ENCODE measurements around the gene ASPHD1.
"Not testable (repeated sequence)": the region's sequence is repeated elsewhere in the genome, so short reads cannot be mapped to it uniquely, and the experiment has no call there.

ASPHD1 gene

DNA sequence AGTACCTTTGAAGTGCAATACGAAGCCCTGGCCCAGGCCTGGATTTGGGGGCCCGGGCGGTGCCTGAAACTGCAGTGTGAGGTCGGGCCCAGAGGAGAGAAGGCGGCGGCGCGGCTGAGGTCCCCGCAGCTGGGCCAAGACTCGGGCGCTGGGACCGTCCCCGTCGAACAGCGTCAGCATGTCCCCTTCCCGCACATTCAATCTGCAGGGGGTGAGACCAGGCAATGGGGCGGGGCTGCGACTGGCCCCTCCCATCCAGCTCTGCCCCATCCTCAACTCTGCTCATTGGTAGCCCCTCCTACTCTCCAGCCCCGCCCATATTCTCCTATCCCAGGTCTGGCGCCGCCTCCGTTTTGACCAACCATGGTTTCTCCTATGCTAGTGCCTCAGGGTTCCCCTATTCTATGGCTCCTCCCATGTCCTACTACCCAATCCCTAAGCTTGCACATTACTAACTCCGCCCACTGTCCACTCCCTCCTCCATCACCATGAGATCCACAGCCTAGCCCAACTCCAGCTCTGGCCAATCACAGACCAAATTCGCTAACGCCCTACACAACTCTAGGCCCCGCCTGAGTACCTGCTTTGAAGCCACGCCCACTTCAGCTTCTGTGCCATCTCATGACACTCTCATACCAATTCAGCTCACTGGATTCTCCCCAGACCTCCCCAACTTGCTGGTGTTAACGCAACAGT lies 22.9 kb upstream of the ASPHD1 start:
- peak; percentile 85 for DNase-seq (ENCODE audit: low spot score)

DNA sequence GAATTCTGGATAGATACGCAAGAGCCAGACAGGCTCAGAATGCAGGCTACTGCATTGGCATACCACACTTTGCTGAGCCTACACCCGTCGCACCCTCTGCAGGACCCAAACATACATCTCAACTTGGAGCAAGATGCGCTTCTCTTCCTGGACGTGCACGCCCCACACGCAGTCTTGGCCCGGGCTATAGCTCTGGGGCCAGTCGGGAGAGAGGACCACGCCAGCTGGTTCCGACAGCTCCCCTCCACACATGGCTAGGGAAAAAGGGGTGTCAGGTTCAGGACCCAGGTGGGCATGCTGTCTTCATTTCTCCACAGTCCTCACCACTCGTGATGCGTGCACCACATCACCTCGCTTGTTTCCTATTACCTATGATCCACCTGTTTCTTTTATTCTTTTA lies 22.1 kb upstream of the ASPHD1 start:
- no peak for DNase-seq (ENCODE audit: low spot score)

DNA sequence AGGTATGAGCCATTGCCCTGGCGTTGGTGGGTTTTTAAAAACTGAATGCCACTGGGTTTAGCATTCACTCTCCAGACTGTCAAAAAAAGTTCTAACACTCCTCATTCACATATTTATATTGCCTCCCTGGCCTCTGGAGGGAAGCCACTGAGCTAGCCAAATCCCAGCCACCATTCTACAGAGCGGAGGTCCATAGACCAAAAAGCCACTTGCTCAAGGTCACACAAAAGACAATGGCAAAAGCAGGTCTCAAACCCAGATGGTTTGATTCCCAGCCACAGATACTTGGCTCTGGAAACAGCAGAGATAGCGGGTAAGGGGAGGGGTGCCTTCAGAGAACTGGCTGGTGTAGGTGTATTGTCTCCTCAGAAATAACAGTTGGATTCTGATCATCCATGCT lies 19.2 kb upstream of the ASPHD1 start:
- no peak for DNase-seq (ENCODE audit: low spot score)

DNA sequence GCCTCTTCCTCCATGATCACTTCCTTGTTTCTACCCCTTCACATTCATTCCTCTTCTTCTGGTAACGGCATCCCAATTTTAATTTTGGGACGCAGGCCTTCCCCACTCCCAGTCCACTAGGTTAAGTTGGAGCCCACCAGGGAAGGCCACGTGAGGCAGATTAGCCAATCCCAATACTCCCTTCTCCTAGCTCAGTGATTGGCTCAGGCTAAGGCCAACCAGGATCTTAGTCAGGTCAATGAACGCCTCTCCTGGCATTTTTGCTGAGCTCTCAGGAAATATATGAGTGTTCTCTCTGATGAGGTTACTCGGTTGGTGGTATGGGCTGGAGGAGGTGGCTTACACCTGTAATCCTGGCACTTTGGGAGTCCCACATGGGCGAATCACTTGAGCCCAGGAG lies 16.3 kb upstream of the ASPHD1 start:
- no peak for DNase-seq (ENCODE audit: low spot score)

DNA sequence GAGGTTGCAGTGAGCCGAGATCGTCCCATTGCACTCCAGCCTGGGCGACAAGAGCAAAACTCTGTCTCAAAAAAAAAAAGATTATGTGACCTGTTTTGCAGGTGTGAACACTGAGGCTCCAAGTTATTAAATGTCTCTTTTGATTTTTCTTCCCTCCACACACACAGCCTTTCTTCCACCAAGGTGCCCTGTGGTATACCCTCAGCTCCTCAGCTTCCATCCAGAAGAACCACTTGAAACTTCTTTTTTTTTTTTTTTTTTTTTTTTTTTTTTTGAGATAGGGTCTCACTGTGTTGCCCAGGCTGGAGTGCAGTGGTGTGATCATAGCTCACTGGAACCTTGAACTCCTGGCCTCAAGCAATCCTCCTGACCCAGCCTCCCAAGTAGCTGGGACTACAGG lies 10.9 kb upstream of the ASPHD1 start:
- DNase-seq (ENCODE audit: low spot score): not testable (repeated sequence)

DNA sequence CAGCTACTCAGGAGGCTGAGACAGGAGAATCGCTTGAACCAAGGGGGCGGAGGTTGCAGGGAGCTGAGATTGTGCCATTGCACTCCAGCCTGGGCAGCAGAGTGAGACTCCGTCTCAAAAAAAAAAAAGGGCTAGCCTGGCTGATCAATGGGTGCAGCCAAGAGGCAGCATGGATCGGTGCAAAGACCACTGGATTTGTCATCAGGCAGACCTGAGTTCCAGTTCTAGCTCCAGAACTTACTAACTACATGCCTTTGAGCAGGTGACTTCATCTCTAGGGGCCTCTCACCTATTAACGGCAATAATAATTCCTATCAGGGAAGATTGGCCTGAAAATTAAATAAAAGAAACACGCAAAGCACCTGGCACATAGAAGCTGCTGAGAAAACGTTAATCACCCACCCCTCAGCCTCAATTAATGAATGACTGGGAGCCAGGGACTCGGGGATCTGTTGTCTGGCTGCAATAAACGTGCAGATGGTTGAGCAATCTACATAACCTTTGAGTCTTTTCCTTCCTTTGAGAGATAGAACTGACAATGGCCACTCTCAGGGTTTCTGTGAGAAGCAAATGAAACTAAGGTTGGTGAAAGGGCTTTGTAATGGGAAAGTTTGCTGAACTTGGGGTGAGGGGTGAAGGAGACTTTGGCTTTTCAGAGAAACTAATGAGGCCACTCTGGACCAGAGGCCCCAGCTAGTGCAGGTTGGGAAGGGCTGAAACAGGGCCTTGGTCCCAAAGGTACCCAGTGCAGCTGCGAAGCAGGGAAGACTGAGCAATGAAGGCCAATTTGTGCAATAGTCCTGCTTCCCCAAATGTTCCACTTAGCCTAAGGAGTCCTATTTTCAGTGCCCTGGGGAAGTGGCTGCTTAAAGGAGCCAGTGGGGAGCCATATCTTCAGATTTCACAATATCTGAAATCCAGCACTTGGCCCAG lies 8.5 kb upstream of the ASPHD1 start:
- DNase-seq (ENCODE audit: low spot score): no peak

DNA sequence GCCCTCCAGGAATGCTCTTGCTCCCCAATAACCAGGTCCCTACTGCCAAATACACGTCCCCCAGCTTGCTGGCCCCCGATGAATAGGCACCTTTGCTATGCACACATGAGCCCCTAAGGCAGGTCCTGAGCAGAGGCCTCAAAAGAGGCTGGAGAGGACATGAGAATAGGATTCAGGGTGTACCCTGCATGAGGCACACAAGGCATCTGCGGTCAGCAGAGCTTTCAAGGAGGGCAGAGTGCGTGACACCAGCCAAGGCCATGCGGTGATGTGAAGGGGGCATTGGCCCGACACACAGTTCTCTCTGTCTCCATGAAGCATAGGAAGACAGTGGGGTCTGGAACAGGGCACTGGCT lies 7.9 kb upstream of the ASPHD1 start:
- DNase-seq (ENCODE audit: low spot score): no peak

DNA sequence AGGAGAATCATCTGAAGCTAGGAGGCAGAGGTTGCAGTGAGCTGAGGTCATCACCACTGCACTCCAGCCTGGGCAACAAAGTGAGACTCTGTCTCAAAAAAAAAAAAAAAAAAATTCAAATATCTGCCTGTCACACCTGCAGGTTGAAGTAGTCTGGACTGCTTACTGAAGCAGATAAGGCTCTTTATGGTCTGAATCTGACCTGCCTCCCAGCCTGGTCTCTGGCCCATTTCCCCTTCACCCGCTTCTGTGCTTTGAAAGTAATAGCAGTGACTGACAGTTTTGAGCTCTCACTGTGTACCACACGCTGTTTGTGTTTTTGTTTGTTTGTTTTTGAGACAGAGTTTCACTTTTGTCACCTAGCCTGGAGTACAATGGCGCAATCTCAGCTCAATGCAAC lies 6.7 kb upstream of the ASPHD1 start:
- no peak for DNase-seq (ENCODE audit: low spot score)

DNA sequence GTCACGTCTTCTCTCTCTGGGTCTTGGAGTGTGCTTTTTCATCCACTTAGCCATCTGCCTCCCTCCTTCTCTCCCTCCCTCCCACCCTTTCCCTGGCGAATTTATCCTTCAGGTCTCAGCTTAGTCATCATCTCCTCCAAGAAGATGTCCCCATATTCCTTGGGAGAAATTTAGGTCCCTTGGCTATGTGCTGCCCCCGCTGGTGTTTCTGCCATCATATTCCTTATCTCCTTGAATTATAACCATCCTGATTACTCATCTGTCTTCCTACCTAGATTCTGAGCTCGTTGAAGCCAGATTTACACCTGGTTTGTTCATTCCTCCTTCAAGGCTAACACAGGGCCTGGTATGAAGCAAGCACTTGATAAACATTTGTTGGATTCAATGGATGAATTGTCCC lies 5.9 kb upstream of the ASPHD1 start:
- no peak for DNase-seq (ENCODE audit: low spot score)

DNA sequence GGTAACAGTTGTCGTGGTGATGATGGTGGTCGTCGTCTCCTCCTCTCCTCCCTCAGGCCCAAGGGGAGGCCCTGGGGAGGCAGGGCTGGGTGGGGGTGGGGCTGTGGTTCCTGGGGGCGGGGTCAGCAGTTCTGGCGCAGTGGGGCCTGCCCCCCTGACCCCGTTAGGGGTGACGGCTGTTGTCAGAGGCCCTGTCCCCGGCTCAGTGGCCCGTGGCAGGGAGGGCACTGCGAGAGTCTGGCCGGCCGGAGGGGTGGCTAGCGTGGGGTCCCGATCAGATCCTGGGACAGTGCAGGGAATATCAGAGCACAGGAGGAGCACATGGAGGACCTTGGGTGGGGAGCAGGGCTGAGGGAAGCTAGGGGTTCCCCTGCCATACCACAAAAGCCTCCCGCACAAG lies 3.4 kb upstream of the ASPHD1 start:
- no peak for DNase-seq (ENCODE audit: low spot score)

DNA sequence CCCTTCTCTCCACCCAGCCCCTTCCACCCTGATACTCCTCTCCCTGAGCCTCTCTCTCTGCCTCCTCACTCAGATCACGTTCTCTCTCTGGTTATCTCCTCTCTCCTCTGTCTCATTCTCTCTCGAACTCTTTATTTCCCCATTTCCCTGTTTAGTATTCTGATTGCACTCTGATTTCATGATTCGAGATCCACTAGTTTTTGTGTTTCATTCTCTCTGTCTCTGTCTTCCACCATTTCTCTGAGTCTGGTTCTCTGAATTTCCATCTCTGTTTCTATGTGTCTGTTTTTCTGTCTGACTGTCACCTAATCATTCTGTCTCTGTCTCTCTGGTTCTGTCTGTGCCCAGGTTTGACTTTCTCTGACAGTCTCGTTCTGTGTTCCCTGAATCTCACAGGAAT lies 3.0 kb upstream of the ASPHD1 start:
- no peak for DNase-seq (ENCODE audit: low spot score)

DNA sequence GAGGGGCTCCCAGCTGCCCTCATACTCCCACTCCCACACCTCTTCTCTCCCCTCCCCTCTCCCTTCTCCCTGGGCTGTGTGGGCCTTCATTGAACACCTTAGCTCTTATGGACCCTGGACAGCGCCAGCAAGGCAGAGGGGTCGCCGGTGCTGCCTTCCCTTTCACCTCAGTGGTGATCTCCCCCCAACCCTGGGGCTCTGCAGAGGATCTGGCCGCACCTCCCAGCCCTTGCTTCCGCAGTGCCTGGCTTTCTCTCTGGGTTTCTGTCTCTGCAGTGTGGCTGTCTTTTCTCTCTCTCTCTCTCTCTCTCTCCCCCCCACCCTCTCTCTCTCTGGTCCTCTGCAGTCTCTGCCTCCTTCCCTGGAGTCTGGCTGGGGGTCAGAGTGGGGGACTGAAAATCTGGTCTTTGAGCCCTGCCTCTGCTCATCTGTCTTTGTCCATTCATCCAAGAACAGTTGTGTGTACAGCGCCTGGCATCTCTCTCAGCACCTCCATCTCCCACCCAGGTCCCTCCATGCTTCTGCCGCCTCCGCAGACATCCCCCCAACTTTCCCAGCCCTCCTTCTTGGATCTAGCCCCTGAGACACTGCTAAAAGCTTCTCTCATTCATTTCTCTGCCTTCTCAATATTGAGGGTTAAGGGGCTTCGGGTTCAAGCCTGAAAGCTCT lies 2.0 kb upstream of the ASPHD1 start:
- DNase-seq (ENCODE audit: low spot score): peak; percentile 34

DNA sequence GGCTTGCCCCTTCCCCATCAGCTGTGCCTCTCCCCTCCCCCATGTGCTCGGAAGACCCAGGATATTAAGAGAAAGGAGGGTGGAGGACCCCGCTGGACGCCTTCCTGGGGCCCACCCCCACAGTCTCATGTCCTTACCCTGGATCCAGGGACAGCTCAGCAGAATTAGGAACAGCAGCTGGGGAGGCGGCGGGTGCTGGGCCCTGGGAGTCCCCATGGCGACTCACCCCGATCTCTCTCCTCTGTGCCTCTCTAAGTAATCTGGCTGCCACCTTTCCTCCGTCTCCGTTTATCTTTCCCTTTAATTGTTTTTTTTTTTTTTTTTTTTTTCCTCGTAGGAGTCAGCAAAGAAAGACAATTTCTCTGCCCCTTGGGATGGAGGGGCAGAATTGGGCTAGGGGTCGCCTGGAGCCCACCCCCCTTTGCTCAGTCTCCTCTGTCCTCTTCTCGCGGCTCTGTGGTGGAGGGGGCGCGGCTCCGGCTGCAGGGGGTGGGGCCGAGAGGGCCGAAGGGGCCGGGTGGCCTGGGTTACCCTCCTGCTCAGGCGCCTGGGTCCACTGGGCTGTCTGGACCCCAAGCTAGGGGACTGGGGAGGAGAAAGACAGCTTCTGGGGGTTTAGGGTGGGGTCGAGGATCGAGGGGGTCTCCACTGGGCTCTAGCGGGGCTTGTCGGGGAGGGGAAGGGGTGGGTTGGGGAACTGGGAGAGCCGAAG lies 1.3 kb upstream of the ASPHD1 start:
- no peak for DNase-seq (ENCODE audit: low spot score)

DNA sequence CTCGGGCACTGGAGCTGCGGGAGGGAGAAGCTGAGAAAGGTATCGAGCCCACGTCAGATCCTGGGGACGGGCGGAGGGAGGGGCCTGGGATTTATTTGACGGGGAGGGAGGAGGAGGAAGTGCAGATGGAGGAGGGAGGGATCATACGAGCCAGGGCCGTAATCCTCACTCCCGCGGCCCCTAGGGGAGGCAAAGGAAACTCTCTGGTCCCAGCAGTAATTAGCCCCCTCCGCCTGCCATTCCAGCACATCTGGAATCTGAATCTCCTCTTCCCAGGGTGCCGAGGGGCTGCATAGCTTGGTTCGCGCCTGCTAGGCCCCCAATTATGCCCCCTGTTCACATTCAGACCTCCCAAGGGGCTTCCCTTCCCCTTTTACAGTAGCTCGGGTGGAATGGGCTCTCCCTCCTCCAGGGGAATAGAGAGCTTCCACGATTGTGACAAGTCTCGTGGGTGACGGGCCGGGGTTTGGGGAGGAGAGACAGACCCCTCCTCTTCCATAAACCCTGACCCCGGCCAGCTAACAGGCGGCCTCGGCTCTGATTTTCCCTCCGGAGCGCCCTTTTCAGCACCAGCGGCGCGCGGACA lies 679 bp upstream of the ASPHD1 start, which contains the start of gene SEZ6L2:
SEZ6L2 (minus strand) TSS at position 35 of the 586 bp plus-strand sequence. CDS start 531 bp downstream, outside the sequence.
- DNase-seq (ENCODE audit: low spot score): peak; percentile 98

DNA sequence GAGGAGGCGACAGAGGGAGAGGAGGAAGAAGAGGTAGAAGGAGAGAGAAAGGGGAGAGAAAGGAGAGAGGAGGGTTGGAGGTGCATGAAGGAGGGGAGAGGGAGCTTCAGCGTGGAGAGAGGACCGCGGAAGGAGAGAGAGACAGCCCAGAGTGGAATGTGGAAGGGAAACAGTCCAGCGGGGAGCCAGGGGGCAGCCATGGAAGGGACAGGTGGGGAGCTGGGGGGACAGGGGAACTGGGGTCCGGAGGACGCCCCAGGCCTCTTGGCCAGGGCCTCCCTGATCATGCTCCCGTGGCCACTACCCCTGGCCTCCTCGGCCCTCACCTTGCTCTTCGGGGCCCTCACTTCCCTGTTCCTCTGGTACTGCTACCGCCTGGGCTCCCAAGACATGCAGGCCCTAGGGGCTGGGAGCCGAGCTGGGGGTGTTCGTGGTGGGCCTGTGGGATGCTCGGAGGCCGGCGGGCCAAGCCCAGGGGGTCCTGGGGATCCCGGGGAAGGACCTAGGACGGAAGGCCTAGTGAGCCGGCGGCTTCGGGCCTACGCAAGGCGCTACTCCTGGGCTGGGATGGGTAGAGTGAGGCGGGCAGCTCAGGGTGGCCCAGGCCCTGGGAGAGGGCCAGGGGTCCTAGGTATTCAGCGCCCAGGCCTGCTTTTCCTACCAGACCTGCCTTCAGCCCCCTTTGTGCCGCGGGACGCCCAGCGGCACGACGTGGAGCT lies 759 bp downstream of the ASPHD1 start:
- no peak for DNase-seq (ENCODE audit: low spot score)

DNA sequence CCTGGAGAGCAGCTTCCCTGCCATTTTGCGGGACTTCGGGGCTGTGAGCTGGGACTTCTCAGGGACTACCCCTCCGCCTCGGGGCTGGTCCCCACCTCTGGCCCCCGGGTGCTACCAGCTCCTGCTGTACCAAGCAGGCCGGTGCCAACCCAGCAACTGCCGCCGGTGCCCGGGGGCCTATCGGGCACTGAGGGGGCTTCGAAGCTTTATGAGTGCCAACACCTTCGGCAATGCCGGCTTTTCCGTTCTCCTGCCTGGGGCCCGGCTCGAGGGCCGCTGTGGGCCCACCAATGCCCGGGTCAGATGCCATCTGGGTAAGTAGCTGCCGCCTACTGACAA lies 1.3 kb downstream of the ASPHD1 start:
- no peak for DNase-seq (ENCODE audit: low spot score)

DNA sequence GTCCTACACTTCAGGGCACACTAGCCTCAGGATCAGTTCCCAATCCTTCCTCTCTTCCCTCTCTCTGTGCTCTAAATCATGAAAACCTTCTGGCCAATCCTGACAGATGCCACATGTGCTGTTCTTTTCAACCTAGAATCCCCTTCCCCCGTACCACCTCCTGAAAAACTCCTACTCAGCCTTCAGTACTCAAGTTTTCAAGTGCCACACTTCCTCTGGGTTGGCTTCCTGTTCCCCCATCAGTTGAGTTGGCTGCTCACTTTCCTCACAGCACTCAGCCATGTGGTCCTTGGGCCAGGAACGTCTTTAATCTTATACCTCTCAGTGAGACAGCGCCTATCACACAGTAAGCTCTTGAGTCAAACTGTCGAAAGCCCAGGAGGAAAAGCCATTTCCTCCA lies 3.3 kb downstream of the ASPHD1 start:
- no peak for DNase-seq (ENCODE audit: low spot score)

DNA sequence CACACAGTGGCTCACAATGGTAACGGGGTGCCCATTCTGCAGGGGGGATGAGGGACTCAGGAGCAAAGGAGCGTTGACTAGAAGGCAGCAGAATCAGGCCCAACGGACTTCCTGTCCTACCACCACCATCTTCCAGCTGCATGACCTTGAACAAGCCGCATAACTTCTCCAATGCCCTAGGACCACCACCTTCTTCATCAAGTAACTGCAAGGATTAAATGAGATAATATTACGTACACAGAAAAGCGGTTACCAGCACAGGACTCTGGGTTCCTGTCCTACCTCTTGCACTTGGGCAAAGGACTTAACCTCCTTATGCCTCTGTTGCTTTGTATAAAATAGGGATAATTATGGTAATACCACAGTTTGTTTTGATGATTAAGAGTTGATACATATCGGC lies 4.7 kb downstream of the ASPHD1 start:
- no peak for DNase-seq (ENCODE audit: low spot score)

DNA sequence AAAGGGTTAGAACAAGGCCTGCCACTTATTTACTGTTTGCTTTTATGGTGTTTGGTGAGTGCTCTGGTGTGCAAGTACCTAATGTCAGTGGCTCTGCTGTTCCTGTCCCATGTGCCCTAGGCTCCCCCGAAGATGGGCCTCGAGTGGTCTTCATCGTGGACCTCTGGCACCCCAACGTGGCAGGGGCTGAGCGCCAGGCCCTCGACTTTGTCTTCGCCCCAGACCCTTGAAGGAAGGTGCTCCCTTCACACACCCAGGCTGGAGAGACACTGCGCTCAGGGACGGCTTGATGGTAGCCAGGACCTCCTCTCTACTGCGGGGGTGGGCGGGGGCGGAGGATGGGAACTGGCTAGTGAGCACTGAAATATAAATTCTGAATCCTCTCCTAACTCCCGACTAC lies 5.4 kb downstream of the ASPHD1 start:
- no peak for DNase-seq (ENCODE audit: low spot score)

DNA sequence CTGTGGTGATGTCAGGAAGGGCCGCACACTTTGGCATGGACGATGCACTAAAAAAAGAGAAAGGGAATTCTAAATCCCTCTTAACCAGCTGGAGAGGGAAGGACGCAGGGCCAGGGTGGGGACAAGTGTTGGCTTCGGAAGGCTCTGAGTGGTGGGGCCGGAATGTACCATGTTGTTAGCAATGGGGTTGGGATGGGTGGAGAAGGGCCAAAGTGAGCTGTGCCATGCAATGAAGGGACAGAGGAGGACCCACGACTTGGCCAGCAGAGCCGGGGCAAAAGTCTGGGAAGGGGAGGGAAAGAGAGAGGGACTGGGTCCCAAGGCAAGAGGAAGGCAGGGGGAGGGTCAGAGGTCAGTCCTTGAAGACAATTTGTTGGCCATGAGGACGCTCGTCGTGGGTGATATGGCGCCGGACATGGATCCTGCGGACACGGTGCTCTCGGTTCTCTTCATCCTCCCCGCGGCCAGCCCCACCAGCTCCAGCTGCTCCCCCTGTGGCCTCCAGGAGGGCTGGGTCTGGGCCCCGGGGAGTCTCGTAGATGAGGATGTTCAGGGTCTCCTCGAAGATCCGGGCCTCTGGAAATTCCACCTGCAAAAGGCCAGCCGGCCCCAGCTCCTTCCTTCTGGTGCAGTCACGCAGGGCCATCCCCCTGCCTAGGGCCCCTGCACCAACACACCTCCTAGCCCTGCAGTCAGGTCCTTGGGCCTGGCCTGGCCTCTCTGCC lies 6.4 kb downstream of the ASPHD1 start:
- DNase-seq (ENCODE audit: low spot score): no peak

DNA sequence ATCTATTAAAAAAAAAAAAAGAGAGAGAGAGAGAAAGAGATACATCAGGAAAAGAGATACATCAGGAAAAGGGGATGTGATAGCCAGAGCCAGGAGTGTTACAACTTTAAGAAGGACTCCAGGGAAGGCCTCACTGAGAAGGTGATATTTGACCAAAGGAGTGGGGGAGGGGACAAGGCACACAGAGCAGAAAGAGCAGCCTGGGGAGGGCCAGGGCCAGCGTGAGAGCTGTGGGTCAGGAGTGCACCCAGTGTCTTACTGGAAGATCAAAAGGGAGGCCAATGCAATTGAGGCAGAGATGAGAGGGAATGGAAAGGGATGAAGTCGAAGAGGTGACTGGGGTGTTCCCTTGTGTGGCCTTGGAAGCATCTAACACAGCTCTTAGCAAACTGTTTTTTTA lies 7.7 kb downstream of the ASPHD1 start:
- no peak for DNase-seq (ENCODE audit: low spot score)

All from cerebellar cortex (tissue), 1 donor.